GM12892 (cell line): ENCODE data around the gene NUP93.

Source experiments
- POLR2A ChIP-seq: IDR thresholded peaks from 2 replicates; pipeline ENCODE4 v1.6.1; 2011; ENCODE audit warnings: low read depth, low read length, control low read depth
- POLR2AphosphoS5 ChIP-seq: IDR thresholded peaks from 2 replicates; pipeline ENCODE4 v1.6.1; 2011; ENCODE audit warnings: low read depth, low read length, control low read depth
- TAF1 ChIP-seq: IDR thresholded peaks from 2 replicates; pipeline ENCODE4 v1.6.1; 2011; ENCODE audit warnings: low read depth, mild to moderate bottlenecking, control low read depth, low read length, borderline replicate concordance

DNA sequence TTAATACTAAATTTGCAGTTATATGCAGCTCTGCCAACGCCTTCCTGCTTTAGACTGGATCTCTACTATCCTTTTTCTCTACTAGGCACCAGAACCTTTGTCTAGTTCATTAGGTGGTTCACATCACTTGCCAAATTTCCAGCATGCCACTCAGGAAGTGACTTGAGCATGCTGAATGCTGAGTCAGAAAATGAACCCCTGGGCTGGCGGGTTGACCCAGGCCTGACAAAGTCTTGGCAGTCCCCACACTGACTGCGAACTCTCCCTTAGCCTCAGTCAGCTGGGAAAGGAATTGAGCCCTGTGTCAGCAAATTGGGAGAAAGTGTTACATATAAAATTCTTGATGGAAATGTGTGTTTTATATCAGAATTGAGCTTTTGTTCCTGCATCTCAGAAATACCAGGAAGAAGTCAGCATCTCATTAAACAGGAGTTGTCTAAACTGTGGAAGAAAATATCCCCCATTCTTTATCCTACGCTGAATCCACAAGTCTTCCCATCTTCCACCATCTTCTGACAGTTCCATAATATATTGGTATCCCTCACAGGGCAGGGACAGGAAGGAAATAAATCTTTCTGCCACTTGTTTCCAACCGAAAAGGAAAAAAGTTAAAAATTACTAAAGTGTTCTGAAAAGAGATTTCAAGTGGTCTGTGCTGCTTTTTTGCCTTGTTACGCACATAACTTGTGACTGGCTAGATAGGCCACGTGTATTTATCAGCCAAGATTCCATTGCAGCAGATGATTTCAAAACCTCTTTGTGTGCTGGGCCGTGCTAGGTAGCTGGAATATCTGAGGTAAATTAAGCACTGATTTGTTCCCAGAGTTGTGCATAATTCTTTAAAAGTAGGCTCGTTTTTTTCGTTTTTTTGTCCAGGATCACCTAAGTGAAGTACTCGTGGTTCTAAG lies 118.4 kb downstream of the NUP93 start:
- TF ChIP-seq POLR2AphosphoS5 = no peak
- no peak for TF ChIP-seq POLR2A
- TF ChIP-seq TAF1 = no peak
